ENCODE results near the gene NDE1. TPM values are rescaled to one million over a fixed set of nuclear protein-coding genes. Genes with fewer than 3 reads are reported as not detected.
A peak's percentile ranks its signal among the peaks of the same experiment; 100 is the strongest.
"Not testable (repeated sequence)": the region's sequence is repeated elsewhere in the genome, so short reads cannot be mapped to it uniquely, and the experiment has no call there.

The NDE1 gene
- total and polyA plus RNA-seq, 2 donors = 38.0 to 39.1 TPM

DNA sequence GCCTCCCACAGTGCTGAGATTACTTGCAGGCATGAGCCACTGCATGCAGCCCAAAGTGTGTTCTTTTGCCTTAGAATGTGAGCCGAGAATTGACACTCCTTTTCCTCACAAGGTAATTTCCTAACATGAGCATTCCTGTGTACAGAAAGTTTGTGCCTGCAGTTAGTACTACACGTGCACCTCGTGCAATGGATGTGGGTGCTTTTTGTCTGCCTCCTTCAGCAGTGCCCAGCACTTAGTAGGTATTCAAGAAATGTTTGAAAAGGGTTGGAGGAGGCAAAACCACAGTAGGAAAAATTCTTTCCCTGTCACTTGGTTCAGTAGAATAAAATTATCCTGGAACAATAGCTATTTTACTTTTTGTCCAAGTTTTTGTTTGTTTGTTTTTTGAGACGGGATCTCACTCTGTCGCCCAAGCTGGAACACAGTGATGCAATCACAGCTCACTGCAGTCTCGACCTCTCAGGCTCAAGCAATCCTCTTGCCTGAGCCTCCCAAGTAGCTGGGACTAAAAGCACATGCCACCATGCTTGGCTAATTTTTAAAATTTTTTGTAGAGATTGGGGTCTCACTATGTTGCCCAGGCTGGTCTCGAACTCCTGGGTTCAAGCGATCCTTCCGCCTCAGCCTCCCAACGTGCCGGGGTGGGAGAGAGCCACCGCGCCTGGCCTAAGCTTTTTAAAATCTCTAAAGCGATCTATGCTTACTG lies 2.4 kb downstream of the NDE1 start:
- Histone ChIP-seq H3K4me3 (ENCODE audit: low read depth, low read length) (no peak overlapping the region), H3K4me1 (ENCODE audit: insufficient read depth) (no peaks in the 10 kb centered on the region), H3K27ac (ENCODE audit: low read depth) (no peak overlapping the region), H3K36me3 (ENCODE audit: insufficient read depth) (no peaks in the 10 kb centered on the region)
- WGBS = 88% methylated on average over 14 of the region's 14 CpGs
- DNase-seq (ENCODE audit: extremely low spot score) = no peak

DNA sequence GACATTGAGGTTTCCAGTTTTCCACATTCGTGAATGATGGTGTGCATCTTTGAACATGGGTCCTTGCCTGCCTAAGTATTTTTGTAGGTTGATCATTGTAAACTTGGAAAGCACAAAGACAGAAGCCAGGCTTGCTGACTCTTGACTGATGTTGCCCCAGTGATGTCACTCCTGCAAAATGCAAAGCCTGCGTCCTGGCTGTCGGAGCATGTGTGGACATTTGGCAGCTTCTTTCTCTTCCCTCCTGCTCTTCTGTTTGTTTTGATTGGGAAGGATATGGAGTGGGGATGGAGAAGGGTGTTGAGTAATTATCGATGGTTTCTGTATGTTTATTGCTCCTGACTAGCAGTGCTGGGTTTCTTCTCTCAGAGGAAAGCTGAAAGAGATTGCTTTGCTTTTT lies 3.2 kb downstream of the NDE1 start:
- no peaks in the 10 kb centered on the region for H3K4me1 ChIP-seq (ENCODE audit: insufficient read depth)

DNA sequence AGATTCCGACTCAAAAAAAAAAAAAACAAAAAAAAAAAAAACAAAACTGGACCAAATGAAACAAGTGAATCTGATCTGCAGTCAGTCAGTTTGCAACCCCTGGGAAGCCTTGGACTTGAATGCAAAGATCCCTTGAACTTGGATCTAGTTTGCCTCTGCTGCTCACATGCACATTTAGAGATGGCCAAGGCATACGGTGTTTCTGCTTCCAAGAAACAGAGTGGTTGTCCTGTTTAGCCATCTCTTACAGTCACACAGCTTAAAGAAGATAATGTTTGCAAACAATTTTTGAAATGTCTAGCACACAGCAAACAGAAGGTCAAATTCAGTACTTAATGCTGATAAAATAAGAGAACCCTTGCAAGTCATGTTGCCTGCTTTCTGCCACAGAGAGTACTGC lies 4.5 kb downstream of the NDE1 start:
- H3K4me3 ChIP-seq (ENCODE audit: low read depth, low read length) = no peak overlapping the region
- WGBS = 82% methylated on average over 2 of the region's 2 CpGs
- H3K27ac ChIP-seq (ENCODE audit: low read depth) = no peak overlapping the region
- no peaks in the 10 kb centered on the region for H3K4me1 ChIP-seq (ENCODE audit: insufficient read depth)
- no peaks in the 10 kb centered on the region for H3K36me3 ChIP-seq (ENCODE audit: insufficient read depth)
- DNase-seq (ENCODE audit: extremely low spot score) = no peak

More for the DNA sequence above, 3.2 kb downstream of the NDE1 start:
- H3K27ac ChIP-seq (ENCODE audit: low read depth) = no peak overlapping the region
- DNase-seq (ENCODE audit: extremely low spot score) = no peak
- WGBS = 14% methylated on average over 4 of the region's 4 CpGs
- no peaks in the 10 kb centered on the region for H3K36me3 ChIP-seq (ENCODE audit: insufficient read depth)
- H3K4me3 ChIP-seq (ENCODE audit: low read depth, low read length) = no peak overlapping the region

DNA sequence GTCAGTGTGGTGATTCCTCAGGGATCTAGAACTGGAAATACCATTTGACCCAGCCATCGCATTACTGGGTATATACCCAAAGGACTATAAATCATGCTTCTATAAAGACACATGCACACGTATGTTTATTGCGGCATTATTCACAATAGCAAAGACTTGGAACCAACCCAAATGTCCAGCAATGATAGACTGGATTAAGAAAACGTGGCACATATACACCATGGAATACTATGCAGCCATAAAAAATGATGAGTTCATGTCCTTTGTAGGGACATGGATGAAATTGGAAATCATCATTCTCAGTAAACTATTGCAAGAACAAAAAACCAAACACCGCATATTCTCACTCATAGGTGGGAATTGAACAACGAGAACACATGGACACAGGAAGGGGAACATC lies 5.5 kb downstream of the NDE1 start:
- not testable (repeated sequence) for H3K27ac ChIP-seq (ENCODE audit: low read depth); H3K36me3 ChIP-seq (ENCODE audit: insufficient read depth); DNase-seq (ENCODE audit: extremely low spot score); H3K4me1 ChIP-seq (ENCODE audit: insufficient read depth); H3K4me3 ChIP-seq (ENCODE audit: low read depth, low read length)
- 95% methylated on average over 3 of the region's 6 CpGs for WGBS

DNA sequence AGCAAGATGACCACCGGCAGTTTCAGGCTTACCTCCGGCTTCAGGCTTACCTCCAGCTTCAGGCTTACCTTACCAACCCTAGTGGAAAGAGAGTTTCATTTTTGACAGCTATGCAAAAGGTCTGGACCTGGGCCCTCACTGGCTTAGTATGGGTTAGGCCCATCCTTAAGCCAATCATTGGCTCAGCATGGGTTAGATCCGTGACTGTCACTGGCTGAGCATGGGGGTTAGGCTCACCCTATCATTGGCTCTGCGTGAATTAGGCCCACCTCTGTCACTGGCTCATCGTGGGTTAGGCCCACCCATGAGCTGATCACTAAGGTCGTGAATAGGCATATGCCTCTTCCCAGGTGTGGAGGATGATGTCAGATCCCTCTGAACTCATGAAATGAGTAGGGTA lies 8.1 kb downstream of the NDE1 start:
- no peaks in the 10 kb centered on the region for H3K36me3 ChIP-seq (ENCODE audit: insufficient read depth)
- DNase-seq (ENCODE audit: extremely low spot score) = no peak
- no peaks in the 10 kb centered on the region for H3K4me1 ChIP-seq (ENCODE audit: insufficient read depth)
- H3K4me3 ChIP-seq (ENCODE audit: low read depth, low read length) = no peak overlapping the region
- no peak overlapping the region for H3K27ac ChIP-seq (ENCODE audit: low read depth)
- WGBS = 87% methylated on average over 6 of the region's 6 CpGs

DNA sequence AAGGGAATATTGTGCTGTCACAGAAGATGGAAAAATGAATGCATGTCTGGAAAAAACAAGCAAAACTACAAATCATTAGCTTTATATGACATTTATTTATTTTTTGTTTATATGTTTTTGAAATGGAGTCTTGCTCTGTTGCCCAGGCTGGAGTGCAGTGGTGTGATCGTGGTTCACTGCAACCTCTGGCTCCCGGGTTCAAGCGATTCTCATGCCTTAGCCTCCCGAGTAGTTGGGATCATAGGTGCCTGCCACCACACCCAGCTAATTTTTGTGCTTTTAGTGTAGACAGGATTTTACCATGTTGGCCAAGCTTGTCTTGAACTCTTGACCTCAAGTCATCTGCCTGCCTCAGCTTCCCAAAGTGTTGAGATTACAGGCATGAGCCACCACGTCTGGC lies 8.5 kb downstream of the NDE1 start:
- DNase-seq (ENCODE audit: extremely low spot score) = no peak
- 87% methylated on average over 5 of the region's 5 CpGs for WGBS
- Histone ChIP-seq H3K4me1 (ENCODE audit: insufficient read depth) (no peaks in the 10 kb centered on the region), H3K4me3 (ENCODE audit: low read depth, low read length) (no peak overlapping the region), H3K36me3 (ENCODE audit: insufficient read depth) (no peaks in the 10 kb centered on the region), H3K27ac (ENCODE audit: low read depth) (no peak overlapping the region)

DNA sequence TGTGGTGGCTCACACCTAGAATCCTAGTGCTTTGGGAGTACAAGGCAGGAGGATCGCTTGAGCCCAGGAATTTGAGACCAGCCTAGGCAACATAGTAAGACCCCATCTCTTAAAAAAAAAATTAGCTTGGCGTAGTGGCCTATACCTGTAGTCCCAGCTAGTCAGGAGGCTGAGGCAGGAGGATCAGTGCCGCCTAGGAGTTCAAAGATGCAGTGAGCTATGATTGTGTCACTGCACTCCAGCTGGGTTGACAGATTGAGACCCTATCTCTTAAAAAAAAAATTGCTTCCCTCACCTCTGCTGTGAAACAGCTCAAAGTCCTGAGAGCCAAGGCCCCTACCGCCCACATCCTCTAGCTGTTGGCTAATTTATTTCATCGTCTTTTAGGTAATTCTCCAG lies 10.2 kb downstream of the NDE1 start:
- 73% methylated on average over 5 of the region's 5 CpGs for WGBS
- Histone ChIP-seq H3K36me3 (ENCODE audit: insufficient read depth) (no peaks in the 10 kb centered on the region), H3K4me3 (ENCODE audit: low read depth, low read length) (no peak overlapping the region), H3K27ac (ENCODE audit: low read depth) (no peak overlapping the region), H3K4me1 (ENCODE audit: insufficient read depth) (no peaks in the 10 kb centered on the region)
- no peak for DNase-seq (ENCODE audit: extremely low spot score)

DNA sequence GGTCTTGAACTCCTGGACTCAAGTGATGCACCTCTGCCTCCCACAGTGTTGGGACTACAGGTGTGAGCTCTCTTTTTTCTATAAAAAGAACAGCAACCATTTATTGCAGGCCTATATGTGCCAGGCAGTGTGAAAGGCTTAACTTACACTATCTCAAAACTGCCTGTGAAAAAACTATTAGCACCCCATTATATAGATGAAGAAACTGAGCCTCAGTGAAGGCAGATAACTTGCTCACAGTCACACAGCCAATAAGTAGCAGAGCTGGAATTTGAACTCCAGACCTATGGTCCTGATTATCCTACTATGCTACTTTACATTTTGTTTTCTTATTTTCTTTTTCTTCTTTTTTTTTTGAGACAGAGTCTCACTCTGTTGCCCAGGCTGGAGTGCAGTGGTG lies 15.1 kb downstream of the NDE1 start:
- DNase-seq (ENCODE audit: extremely low spot score) = no peak
- no peaks in the 10 kb centered on the region for H3K4me1 ChIP-seq (ENCODE audit: insufficient read depth)
- H3K36me3 ChIP-seq (ENCODE audit: insufficient read depth) = peaks cover 4% of the 10 kb centered on the region
- no peak overlapping the region for H3K27ac ChIP-seq (ENCODE audit: low read depth)
- no peak overlapping the region for H3K4me3 ChIP-seq (ENCODE audit: low read depth, low read length)

DNA sequence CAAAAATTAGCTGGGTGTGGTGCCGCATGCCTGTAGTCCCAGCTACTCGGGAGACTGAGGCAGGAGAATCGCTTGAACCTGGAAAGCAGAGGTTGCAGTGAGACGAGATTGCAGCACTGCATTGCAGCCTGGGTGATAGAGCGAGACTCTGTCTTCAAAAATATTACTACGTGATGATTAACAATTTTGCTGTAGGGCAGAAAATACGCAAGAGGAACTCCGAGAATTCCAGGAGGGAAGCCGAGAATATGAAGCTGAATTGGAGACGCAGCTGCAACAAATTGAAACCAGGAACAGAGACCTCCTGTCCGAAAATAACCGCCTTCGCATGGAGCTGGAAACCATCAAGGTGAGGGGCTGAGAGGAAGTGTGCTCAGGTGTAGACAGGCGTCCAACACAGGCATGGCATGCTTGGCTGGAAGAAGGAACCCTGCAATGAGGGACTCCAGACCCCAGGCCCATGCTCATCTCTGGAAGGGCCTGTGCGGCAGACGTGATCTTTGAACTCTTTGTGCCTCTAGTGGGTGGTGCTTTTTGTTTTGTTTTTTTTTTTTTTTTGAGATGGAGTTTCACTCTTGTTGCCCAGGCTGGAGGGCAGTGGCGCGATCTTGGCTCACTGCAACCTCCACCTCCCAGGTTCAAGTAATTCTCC lies 17.2 kb downstream of the NDE1 start:
- WGBS = 90% methylated on average over 18 of the region's 18 CpGs
- Histone ChIP-seq H3K4me1 (ENCODE audit: insufficient read depth) (no peaks in the 10 kb centered on the region), H3K4me3 (ENCODE audit: low read depth, low read length) (no peak overlapping the region), H3K36me3 (ENCODE audit: insufficient read depth) (peaks cover 4% of the 10 kb centered on the region), H3K27ac (ENCODE audit: low read depth) (no peak overlapping the region)
- no peak for DNase-seq (ENCODE audit: extremely low spot score)

DNA sequence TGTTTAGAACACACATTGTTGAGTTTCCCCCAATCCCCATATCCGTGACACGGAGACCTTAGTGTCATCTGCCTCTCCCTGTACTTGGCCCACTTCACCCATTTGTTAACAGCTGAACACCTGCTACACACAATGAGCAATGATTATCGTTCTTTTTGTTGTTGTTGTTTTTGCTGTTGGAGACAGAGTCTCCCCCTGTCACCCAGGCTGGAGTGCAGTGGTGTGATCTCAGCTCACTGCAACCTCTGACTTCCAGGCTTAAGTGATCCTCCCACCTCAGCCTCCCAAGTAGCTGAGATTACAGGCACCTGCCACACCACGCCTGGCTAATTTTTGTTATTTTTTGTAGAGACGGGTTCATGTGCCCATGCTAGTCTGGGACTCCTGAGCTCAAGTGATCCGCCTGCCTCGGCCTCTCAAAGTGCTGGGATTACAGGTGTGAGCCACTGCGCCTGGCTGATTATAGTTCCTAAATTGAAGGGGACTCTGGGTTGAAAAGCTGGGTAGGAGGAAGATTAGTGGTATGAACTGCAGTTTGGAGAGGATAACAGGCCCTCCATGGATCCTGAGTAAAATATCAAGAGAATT lies 21.6 kb downstream of the NDE1 start:
- no peak overlapping the region for H3K27ac ChIP-seq (ENCODE audit: low read depth)
- no peak for DNase-seq (ENCODE audit: extremely low spot score)
- 94% methylated on average over 8 of the region's 8 CpGs for WGBS
- H3K36me3 ChIP-seq (ENCODE audit: insufficient read depth) = no peaks in the 10 kb centered on the region
- H3K4me3 ChIP-seq (ENCODE audit: low read depth, low read length) = no peak overlapping the region
- peaks cover 1% of the 10 kb centered on the region for H3K4me1 ChIP-seq (ENCODE audit: insufficient read depth)

DNA sequence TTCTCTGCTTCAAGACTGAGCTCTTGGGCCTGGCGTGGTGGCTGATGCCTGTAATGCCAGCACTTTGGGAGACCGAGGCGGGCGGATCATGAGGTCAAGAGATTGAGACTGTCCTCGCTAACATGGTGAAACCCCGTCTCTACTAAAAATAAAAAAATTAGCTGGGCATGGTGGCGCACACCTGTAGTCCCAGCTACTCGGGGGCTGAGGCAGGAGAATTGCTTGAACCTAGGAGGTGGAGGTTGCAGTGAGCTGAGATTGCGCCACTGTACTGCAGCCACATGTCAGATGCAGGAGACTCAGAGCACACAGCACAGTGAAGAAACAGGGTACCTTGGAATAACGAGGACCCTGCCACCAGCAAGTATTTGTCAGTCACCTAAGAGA lies 22.1 kb downstream of the NDE1 start:
- H3K4me1 ChIP-seq (ENCODE audit: insufficient read depth); H3K27ac ChIP-seq (ENCODE audit: low read depth); DNase-seq (ENCODE audit: extremely low spot score); H3K4me3 ChIP-seq (ENCODE audit: low read depth, low read length); H3K36me3 ChIP-seq (ENCODE audit: insufficient read depth): not testable (repeated sequence)
- WGBS = 90% methylated on average over 10 of the region's 10 CpGs

DNA sequence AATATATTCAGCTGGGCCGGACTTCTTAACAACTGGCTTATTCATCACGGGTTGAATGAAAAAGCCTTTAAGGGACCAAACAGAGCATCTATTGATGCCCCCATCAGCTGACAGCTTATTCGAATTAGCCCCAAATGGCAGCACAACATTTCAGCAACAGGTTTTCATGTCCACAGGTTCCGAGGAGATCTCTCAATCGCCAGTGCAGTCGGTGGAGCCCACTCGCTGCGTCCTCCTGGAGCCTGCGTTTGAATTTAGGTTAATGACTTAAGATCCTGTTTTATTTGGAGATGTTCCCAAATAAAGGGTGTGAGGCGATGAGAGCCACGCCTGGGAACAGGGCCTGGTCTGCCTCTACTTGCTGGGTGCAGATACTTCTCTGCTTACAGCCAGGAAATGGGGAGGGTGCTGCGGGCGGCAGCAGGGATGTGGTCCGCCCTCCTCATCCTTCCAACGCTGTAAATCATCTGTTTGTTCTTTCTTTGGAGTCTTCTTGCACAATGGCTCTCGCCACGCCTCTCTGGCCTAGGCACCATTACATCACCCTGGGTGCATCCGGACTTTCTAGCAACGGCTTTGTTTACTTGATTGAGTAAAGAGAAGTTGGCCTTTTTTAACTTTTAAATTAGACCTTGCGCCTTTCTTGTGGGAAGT lies 22.6 kb downstream of the NDE1 start:
- Histone ChIP-seq H3K36me3 (ENCODE audit: insufficient read depth) (no peaks in the 10 kb centered on the region), H3K4me1 (ENCODE audit: insufficient read depth) (peaks cover 1% of the 10 kb centered on the region), H3K4me3 (ENCODE audit: low read depth, low read length) (no peak overlapping the region), H3K27ac (ENCODE audit: low read depth) (peak overlapping the region; percentile 90)
- DNase-seq (ENCODE audit: extremely low spot score) = peak; percentile 89
- 14% methylated on average over 20 of the region's 20 CpGs for WGBS

DNA sequence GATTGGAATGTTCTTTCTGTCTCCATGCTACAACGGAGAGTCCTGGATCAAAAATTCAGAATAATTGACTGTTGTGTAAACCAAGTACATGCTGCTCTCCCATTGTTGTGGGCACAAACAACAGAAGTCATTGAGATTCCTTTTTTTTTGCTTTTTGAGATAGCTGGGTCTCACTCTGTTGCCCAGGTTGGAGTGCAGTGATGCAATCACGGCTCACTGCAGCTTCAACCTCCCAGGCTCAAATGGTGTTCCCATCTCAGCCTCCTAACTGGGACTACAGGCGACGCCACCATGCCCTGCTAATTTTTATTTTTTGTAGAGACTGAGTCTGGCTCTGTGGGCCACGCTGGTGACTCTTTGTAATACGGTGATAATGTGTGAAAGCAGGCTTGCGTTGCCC lies 24.5 kb downstream of the NDE1 start:
- no peak overlapping the region for H3K27ac ChIP-seq (ENCODE audit: low read depth)
- peaks cover 2% of the 10 kb centered on the region for H3K36me3 ChIP-seq (ENCODE audit: insufficient read depth)
- peaks cover 1% of the 10 kb centered on the region for H3K4me1 ChIP-seq (ENCODE audit: insufficient read depth)
- 97% methylated on average over 7 of the region's 7 CpGs for WGBS
- no peak for DNase-seq (ENCODE audit: extremely low spot score)
- H3K4me3 ChIP-seq (ENCODE audit: low read depth, low read length) = no peak overlapping the region

DNA sequence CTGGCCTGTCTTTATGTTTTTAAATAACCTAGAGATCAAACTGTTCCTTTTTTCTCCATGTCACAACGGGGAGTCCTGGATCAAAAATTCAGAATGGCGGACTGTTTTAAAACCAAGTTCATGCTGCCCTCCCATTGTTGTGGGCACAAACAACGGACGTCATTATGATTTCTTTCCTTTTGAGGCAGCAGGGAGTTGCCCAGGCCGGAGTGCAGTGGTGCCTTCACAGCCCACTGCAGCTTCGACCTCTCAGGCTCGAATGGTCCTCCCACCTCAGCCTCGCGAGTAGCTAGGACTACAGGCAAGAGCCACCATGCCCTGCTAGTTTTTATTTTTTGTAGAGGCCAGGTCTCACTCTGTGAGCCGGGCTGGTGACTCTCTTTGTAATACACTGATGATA lies 26.5 kb downstream of the NDE1 start:
- H3K4me1 ChIP-seq (ENCODE audit: insufficient read depth) = peaks cover 1% of the 10 kb centered on the region
- WGBS = 82% methylated on average over 10 of the region's 10 CpGs
- H3K36me3 ChIP-seq (ENCODE audit: insufficient read depth) = peaks cover 2% of the 10 kb centered on the region
- H3K27ac ChIP-seq (ENCODE audit: low read depth) = no peak overlapping the region
- H3K4me3 ChIP-seq (ENCODE audit: low read depth, low read length) = no peak overlapping the region
- no peak for DNase-seq (ENCODE audit: extremely low spot score)

All from urinary bladder (tissue), 4 donors.